Astrocyte of the spinal cord (primary cell): Measurements from ENCODE around the gene RNLS.

Experiments
- DNase-seq: peaks from one replicate; pipeline ENCODE4 v3.0.0; 2011; ENCODE audit warnings: low read depth, low spot score
- H3K4me3 ChIP-seq: 2 replicates; pipeline ENCODE4 v1.5.1; 2011; ENCODE audit warnings: low read depth, mild to moderate bottlenecking, low read length, moderate library complexity
- in situ Hi-C: cut with HindIII; loops from 2 replicates; pipeline ENCODE4 v1.10.0; 2017; ENCODE audit warnings: low sequenced_read_pairs
- TF ChIP-seq, protein P1 (sequence below): IDR thresholded peaks from 2 replicates; pipeline ENCODE4 v1.5.1; 2012; ENCODE audit warnings: low read depth, mild to moderate bottlenecking, low read length, inconsistent platforms

RNLS gene

DNA sequence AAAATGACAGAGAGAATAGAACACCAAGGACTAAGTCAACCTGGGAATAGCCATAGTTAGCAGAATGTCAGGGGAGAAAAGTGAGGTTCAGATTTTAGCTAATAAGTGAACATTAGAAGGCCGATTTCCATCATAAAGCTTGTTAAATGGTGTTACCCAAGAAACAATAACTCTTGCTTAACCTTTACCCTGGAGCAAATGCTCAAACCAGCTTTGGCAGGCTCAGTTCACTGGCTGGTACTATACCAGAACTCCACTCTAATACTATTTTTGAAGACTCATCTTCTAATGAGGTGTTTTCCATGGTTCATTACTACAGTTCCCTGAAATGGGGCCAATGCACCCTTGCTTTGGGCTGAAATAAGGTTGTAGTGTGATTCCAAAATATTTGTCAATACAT, 61.3 kb downstream of the RNLS start:
- in situ Hi-C loops, result no loop called here
- no peak for DNase-seq
- no peak overlapping the region for H3K4me3 ChIP-seq
- TF ChIP-seq, protein P1, sequence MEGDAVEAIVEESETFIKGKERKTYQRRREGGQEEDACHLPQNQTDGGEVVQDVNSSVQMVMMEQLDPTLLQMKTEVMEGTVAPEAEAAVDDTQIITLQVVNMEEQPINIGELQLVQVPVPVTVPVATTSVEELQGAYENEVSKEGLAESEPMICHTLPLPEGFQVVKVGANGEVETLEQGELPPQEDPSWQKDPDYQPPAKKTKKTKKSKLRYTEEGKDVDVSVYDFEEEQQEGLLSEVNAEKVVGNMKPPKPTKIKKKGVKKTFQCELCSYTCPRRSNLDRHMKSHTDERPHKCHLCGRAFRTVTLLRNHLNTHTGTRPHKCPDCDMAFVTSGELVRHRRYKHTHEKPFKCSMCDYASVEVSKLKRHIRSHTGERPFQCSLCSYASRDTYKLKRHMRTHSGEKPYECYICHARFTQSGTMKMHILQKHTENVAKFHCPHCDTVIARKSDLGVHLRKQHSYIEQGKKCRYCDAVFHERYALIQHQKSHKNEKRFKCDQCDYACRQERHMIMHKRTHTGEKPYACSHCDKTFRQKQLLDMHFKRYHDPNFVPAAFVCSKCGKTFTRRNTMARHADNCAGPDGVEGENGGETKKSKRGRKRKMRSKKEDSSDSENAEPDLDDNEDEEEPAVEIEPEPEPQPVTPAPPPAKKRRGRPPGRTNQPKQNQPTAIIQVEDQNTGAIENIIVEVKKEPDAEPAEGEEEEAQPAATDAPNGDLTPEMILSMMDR, result no peak

- DNase-seq, result no peak
- in situ Hi-C loops, result no loop called here
- no peak overlapping the region for H3K4me3 ChIP-seq
- TF ChIP-seq, protein P1, result no peak
Observed at GRCh38 chr10:88515235-88515634, 67.9 kb downstream of the RNLS start.

- no peak for DNase-seq
- H3K4me3 ChIP-seq, result no peak overlapping the region
- in situ Hi-C loops, result no loop called here
- TF ChIP-seq, protein P1, result no peak
Observed at GRCh38 chr10:88512599-88512998, 70.5 kb downstream of the RNLS start.

- TF ChIP-seq, protein P1, result no peak
- in situ Hi-C loops, result no loop called here
- DNase-seq, result no peak
- H3K4me3 ChIP-seq, result no peak overlapping the region
Observed at GRCh38 chr10:88508796-88509195, 74.3 kb downstream of the RNLS start.

DNA sequence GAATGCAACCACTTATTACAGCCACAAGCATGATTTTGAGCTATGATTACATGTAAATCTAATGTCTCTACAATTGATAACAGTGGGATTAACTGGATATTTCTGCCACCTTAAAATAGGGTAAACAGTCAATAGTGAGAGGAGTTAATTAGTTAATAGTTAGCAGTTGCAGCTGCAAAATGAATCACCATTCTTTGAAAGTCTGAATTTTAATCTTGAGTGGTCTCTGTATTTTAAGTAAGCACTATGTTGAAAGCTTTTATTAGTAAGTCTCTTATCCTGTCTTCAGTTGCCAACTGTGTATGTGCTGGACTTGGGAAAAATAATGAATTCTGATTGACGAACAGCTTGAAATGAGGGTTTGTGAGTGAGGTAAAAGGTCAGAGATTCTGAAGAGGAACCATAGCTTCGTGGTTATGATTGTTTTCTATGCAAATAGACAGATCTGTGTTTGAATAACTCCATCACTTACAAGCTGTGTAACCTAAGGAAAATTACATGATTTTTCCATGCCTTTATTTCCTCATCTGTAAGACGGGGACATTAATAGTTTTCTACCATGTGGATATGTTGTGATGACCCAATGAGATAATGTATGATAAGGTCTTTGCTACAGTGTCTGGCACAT, 75.2 kb downstream of the RNLS start:
- H3K4me3 ChIP-seq, result no peak overlapping the region
- TF ChIP-seq, protein P1, result no peak
- no peak for DNase-seq
- in situ Hi-C loops, result no loop called here

DNA sequence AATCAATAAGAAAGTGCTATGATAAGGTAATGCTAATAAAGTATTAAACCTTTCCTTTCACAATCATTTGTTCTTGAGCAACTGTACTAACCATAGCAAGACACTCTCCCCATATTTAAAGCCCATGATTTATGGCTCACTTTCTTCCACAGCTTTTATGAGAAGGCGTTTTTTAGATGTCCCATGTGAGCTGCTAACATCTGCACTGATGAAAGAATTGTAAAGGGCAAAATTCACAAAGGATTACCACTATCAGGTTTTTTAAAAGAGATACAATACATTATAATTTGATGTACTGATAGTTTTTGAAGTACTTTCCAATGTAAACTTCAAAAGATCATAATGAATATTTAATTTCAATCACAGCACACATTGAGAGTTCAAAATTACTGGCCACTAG, 75.7 kb downstream of the RNLS start:
- H3K4me3 ChIP-seq, result no peak overlapping the region
- no peak for DNase-seq
- in situ Hi-C loops, result no loop called here
- TF ChIP-seq, protein P1, result no peak
